GM23338 (cell line): ENCODE results near the gene CLEC18C. TPM values are rescaled to one million over a fixed set of nuclear protein-coding genes. Genes with fewer than 3 reads are reported as not detected.

ENCODE experiments used
- ATAC-seq: fragments of 200-7000 bp; cut with Tn5 transposase; 3 replicates; pipeline ENCODE4 v1.9.1; 2020
- DNase-seq: peaks from one replicate; pipeline ENCODE4 v3.0.0-alpha.2; 2015; ENCODE audit warnings: low spot score
- H2AFZ ChIP-seq: fragments of 200-600 bp; sonication (generic); 2 replicates; pipeline ENCODE4 v1.8.0; 2016; ENCODE audit warnings: antibody characterized with exemption, mild to moderate bottlenecking, moderate library complexity
- H3F3A ChIP-seq: fragments of 200-600 bp; sonication (generic); replicated peaks from 2 replicates; pipeline ENCODE4 v1.8.0; 2017; ENCODE audit warnings: antibody characterized with exemption, mixed run types, low read depth
- H3K27ac ChIP-seq: fragments of 200-600 bp; sonication (generic); 2 replicates; pipeline ENCODE4 v1.6.1; 2016; ENCODE audit warnings: low read depth
- H3K27me3 ChIP-seq: fragments of 200-600 bp; sonication (generic); 2 replicates; pipeline ENCODE4 v1.8.0; 2016; ENCODE audit warnings: mild to moderate bottlenecking, mixed run types, moderate library complexity; ENCODE audit not compliant: insufficient read depth
- H3K36me3 ChIP-seq: fragments of 200-600 bp; sonication (generic); 2 replicates; pipeline ENCODE4 v1.8.0; 2016; ENCODE audit warnings: mild to moderate bottlenecking; ENCODE audit not compliant: insufficient read depth
- H3K4me1 ChIP-seq: fragments of 200-600 bp; sonication (generic); 2 replicates; pipeline ENCODE4 v1.8.0; 2016; ENCODE audit warnings: mild to moderate bottlenecking, moderate library complexity; ENCODE audit not compliant: insufficient read depth
- H3K4me2 ChIP-seq: fragments of 200-600 bp; sonication (generic); 2 replicates; pipeline ENCODE4 v1.7.1; 2017; ENCODE audit warnings: mixed run types
- H3K4me3 ChIP-seq: fragments of 200-600 bp; sonication (generic); 2 replicates; pipeline ENCODE4 v1.6.1; 2016; ENCODE audit warnings: mixed run types
- H3K79me2 ChIP-seq: fragments of 200-600 bp; sonication (generic); replicated peaks from 2 replicates; pipeline ENCODE4 v1.8.0; 2017; ENCODE audit warnings: mild to moderate bottlenecking; ENCODE audit not compliant: insufficient read depth
- H3K9me2 ChIP-seq: fragments of 200-600 bp; sonication (generic); 2 replicates; pipeline ENCODE4 v1.8.0; 2017; ENCODE audit not compliant: insufficient read depth
- H4K20me1 ChIP-seq: fragments of 200-600 bp; sonication (generic); replicated peaks from 2 replicates; pipeline ENCODE4 v1.8.0; 2017; ENCODE audit warnings: mild to moderate bottlenecking; ENCODE audit not compliant: insufficient read depth
- H3K27ac Mint-ChIP-seq: 2 replicates; pipeline ENCODE4 v1.8.0; 2020; ENCODE audit warnings: inconsistent platforms, mild to moderate bottlenecking, moderate library complexity, mixed read lengths
- H3K27me3 Mint-ChIP-seq: 3 replicates; pipeline ENCODE4 v1.8.0; 2022; ENCODE audit warnings: low read depth, mild to moderate bottlenecking, moderate library complexity, mixed read lengths, inconsistent platforms; ENCODE audit not compliant: insufficient read depth, poor library complexity
- H3K36me3 Mint-ChIP-seq: 3 replicates; pipeline ENCODE4 v1.8.0; 2021; ENCODE audit warnings: low read depth, mild to moderate bottlenecking, inconsistent platforms, moderate library complexity, mixed read lengths
- H3K4me1 Mint-ChIP-seq: 3 replicates; pipeline ENCODE4 v1.8.0; 2020; ENCODE audit warnings: mild to moderate bottlenecking, inconsistent platforms, mixed read lengths
- H3K4me3 Mint-ChIP-seq: 3 replicates; pipeline ENCODE4 v1.8.0; 2021; ENCODE audit warnings: moderate library complexity, mild to moderate bottlenecking, inconsistent platforms, mixed read lengths
- H3K9me3 Mint-ChIP-seq: 3 replicates; pipeline ENCODE4 v1.8.0; 2020; ENCODE audit warnings: moderate library complexity, mild to moderate bottlenecking, inconsistent platforms, mixed read lengths
- CREB1 ChIP-seq: fragments of 250-450 bp; sonication (Bioruptor Pico); IDR thresholded peaks from 2 replicates; pipeline ENCODE4 v1.5.0; 2020; ENCODE audit warnings: low read depth, mild to moderate bottlenecking, moderate library complexity
- CTCF ChIP-seq, 2 experiments: fragments of 200-600 bp in 1 of 2; sonication (generic) in 1 of 2; conservative IDR thresholded peaks; 2 replicates each; pipeline versions ENCODE4 v1.5.1 to v1.6.1; 2016 to 2017; ENCODE audit warnings: antibody characterized with exemption in 2 of 2, low read depth in 2 of 2, mild to moderate bottlenecking in 2 of 2, moderate library complexity in 1 of 2
- ETS1 ChIP-seq: IDR thresholded peaks from 2 replicates; pipeline ENCODE4 v1.6.1; 2016; ENCODE audit warnings: antibody characterized with exemption
- EZH2phosphoT487 ChIP-seq: fragments of 200-600 bp; sonication (generic); IDR thresholded peaks from one replicate; pipeline ENCODE4 v1.8.1; 2018; ENCODE audit warnings: antibody characterized with exemption; ENCODE audit not compliant: unreplicated experiment
- JUNB ChIP-seq: IDR thresholded peaks from one replicate; pipeline ENCODE4 v1.6.1; 2016; ENCODE audit warnings: antibody characterized with exemption; ENCODE audit not compliant: unreplicated experiment
- NANOG ChIP-seq: IDR thresholded peaks from 2 replicates; pipeline ENCODE4 v1.6.1; 2016; ENCODE audit warnings: antibody characterized with exemption, borderline replicate concordance
- POLR2AphosphoS5 ChIP-seq: IDR thresholded peaks from 2 replicates; pipeline ENCODE4 v1.6.1; 2016; ENCODE audit warnings: antibody characterized with exemption, low read depth
- REST ChIP-seq: IDR thresholded peaks from one replicate; pipeline ENCODE4 v1.6.1; 2018; ENCODE audit warnings: antibody characterized with exemption; ENCODE audit not compliant: unreplicated experiment
- STAT1 ChIP-seq: IDR thresholded peaks from one replicate; pipeline ENCODE4 v1.6.1; 2016; ENCODE audit warnings: antibody characterized with exemption; ENCODE audit not compliant: unreplicated experiment
- ZNF331 ChIP-seq: fragments of 250-450 bp; sonication (Bioruptor Pico); IDR thresholded peaks from 2 replicates; pipeline ENCODE4 v1.5.0; 2020; ENCODE audit warnings: low read depth, mild to moderate bottlenecking, moderate library complexity
- polyA plus RNA-seq: library from polyadenylated mRNA; unstranded; fragments of >200 nt; fragmentation: Nextera tagmentation; extraction: Ambion mirVana; gene quantifications from 2 replicates; pipeline ENCODE4 v1.2.1, GENCODE V29; 2016
- total RNA-seq: library from RNA; depleted of rRNA; stranded (reverse); fragments of >200 nt; shearing (Covaris generic); gene quantifications from 2 replicates; pipeline ENCODE4 v1.2.3, GENCODE V29; 2014

The CLEC18C gene
- total and polyA plus RNA-seq, 2 experiments from 2014 or later = 0.06 TPM; not detected in 1

- no peaks in the 10 kb centered on the region for H3K27me3 Mint-ChIP-seq
- H3K9me3 Mint-ChIP-seq = no peaks in the 10 kb centered on the region
- peak; percentile 37 for DNase-seq
- Histone ChIP-seq H3K4me1 (no peaks in the 10 kb centered on the region), H3K36me3 (peaks cover 48% of the 10 kb centered on the region), H3K9me2 (no peaks in the 10 kb centered on the region), H3F3A (peaks cover 21% of the 10 kb centered on the region; the same call in 1 of the 2 replicates), H4K20me1 (peaks cover 36% of the 10 kb centered on the region), H3K4me2 (no peak overlapping the region), H3K27ac (no peak overlapping the region), H2AFZ (no peak overlapping the region), H3K27me3 (no peaks in the 10 kb centered on the region), H3K79me2 (no peaks in the 10 kb centered on the region), H3K4me3 (no peak overlapping the region)
- no peak overlapping the region for H3K27ac Mint-ChIP-seq
- peak; percentile 42; the same call in 2 of the 3 replicates for ATAC-seq
- peaks cover 2% of the 10 kb centered on the region; the same call in 2 of the 3 replicates for H3K4me1 Mint-ChIP-seq
- no peak overlapping the region for H3K4me3 Mint-ChIP-seq
- H3K36me3 Mint-ChIP-seq = peaks cover 19% of the 10 kb centered on the region
- no peak for TF ChIP-seq EZH2phosphoT487
- no peak for TF ChIP-seq JUNB
- no peak for TF ChIP-seq STAT1
- TF ChIP-seq CTCF (conservative IDR thresholded peaks at IDR 0.05; ENCODE audit: low read depth in 2 of 2) = peak in 1 of 2 experiments; percentile 33; a peak in 1 of 4 replicates
These were observed 15.2 kb upstream of the CLEC18C start for GRCh38 chr16:70158261-70158939.

GRCh38 chr16:70159355-70160348, 13.9 kb upstream of the CLEC18C start:
- Histone ChIP-seq H3K9me2 (no peaks in the 10 kb centered on the region), H3K79me2 (no peaks in the 10 kb centered on the region), H3F3A (peaks cover 18% of the 10 kb centered on the region; the same call in 1 of the 2 replicates), H3K27me3 (no peaks in the 10 kb centered on the region), H4K20me1 (peaks cover 36% of the 10 kb centered on the region), H3K27ac (no peak overlapping the region), H3K4me3 (no peak overlapping the region), H2AFZ (no peak overlapping the region), H3K4me1 (no peaks in the 10 kb centered on the region), H3K36me3 (peaks cover 40% of the 10 kb centered on the region), H3K4me2 (no peak overlapping the region)
- Mint-ChIP-seq H3K4me3 (no peak overlapping the region), H3K9me3 (no peaks in the 10 kb centered on the region), H3K36me3 (peaks cover 7% of the 10 kb centered on the region), H3K27ac (no peak overlapping the region), H3K27me3 (no peaks in the 10 kb centered on the region), H3K4me1 (peaks cover 4% of the 10 kb centered on the region; the same call in 2 of the 3 replicates)
- DNase-seq (no peak), ATAC-seq (no peak)
- TF ChIP-seq ZNF331 (no peak), STAT1 (no peak), CREB1 (CRISPR knock-in tag) (no peak), NANOG (no peak), REST (no peak), ETS1 (no peak), POLR2AphosphoS5 (no peak)
